Activated T-helper 17 cell treated with anti-CD3 and anti-CD28 coated beads, Interleukin-2, amount 50 U/mL, for 72 hours (primary cell): Measurements from ENCODE around the gene CDC42BPB. TPM values are rescaled to one million over a fixed set of nuclear protein-coding genes. Genes with fewer than 3 reads are reported as not detected.
A peak's percentile ranks its signal among the peaks of the same experiment; 100 is the strongest.

Source experiments
- ATAC-seq: fragments of 150-1000 bp; cut with Tn5 transposase; replicated peaks from 2 replicates; pipeline ENCODE4 v1.10.0; 2021; ENCODE audit warnings: mild to moderate bottlenecking, moderate library complexity
- H3K27ac Mint-ChIP-seq: one replicate; pipeline ENCODE4 v1.8.0; 2022; ENCODE audit warnings: mixed read lengths
- H3K27me3 Mint-ChIP-seq: one replicate; pipeline ENCODE4 v1.8.0; 2022; ENCODE audit warnings: mixed read lengths
- H3K36me3 Mint-ChIP-seq: one replicate; pipeline ENCODE4 v1.8.0; 2022; ENCODE audit warnings: low read depth, mild to moderate bottlenecking, mixed read lengths
- H3K4me1 Mint-ChIP-seq: one replicate; pipeline ENCODE4 v1.8.0; 2022; ENCODE audit warnings: mixed read lengths
- H3K4me3 Mint-ChIP-seq: one replicate; pipeline ENCODE4 v1.8.0; 2022; ENCODE audit warnings: mild to moderate bottlenecking, mixed read lengths
- H3K9me3 Mint-ChIP-seq: one replicate; pipeline ENCODE4 v1.8.0; 2022; ENCODE audit warnings: mixed read lengths
- total RNA-seq, 2 donors: library from RNA; stranded (reverse); gene quantifications; one replicate each; pipeline ENCODE4 v1.2.3, GENCODE V29; 2022

The CDC42BPB gene, protein sequence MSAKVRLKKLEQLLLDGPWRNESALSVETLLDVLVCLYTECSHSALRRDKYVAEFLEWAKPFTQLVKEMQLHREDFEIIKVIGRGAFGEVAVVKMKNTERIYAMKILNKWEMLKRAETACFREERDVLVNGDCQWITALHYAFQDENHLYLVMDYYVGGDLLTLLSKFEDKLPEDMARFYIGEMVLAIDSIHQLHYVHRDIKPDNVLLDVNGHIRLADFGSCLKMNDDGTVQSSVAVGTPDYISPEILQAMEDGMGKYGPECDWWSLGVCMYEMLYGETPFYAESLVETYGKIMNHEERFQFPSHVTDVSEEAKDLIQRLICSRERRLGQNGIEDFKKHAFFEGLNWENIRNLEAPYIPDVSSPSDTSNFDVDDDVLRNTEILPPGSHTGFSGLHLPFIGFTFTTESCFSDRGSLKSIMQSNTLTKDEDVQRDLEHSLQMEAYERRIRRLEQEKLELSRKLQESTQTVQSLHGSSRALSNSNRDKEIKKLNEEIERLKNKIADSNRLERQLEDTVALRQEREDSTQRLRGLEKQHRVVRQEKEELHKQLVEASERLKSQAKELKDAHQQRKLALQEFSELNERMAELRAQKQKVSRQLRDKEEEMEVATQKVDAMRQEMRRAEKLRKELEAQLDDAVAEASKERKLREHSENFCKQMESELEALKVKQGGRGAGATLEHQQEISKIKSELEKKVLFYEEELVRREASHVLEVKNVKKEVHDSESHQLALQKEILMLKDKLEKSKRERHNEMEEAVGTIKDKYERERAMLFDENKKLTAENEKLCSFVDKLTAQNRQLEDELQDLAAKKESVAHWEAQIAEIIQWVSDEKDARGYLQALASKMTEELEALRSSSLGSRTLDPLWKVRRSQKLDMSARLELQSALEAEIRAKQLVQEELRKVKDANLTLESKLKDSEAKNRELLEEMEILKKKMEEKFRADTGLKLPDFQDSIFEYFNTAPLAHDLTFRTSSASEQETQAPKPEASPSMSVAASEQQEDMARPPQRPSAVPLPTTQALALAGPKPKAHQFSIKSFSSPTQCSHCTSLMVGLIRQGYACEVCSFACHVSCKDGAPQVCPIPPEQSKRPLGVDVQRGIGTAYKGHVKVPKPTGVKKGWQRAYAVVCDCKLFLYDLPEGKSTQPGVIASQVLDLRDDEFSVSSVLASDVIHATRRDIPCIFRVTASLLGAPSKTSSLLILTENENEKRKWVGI (N-terminal part only)
- 1 to 10 TPM; 7.2 to 7.3 TPM for total RNA-seq

- H3K4me1 Mint-ChIP-seq: no peaks in the 10 kb centered on the region
- H3K27ac Mint-ChIP-seq: no peak within 1 kb of the TSS
- ATAC-seq: peak; percentile 95
- peak within 1 kb of the TSS; percentile 67 for H3K4me3 Mint-ChIP-seq
- no peaks in the 10 kb centered on the region for H3K9me3 Mint-ChIP-seq
- no peaks in the 10 kb centered on the region for H3K36me3 Mint-ChIP-seq
- no peaks in the 10 kb centered on the region for H3K27me3 Mint-ChIP-seq
Measured at GRCh38 chr14:103057372-103058163, at the start of gene CDC42BPB. Gene CDC42BPB (minus strand): TSS chr14:103057549. CDS start chr14:103057173, 376 bp downstream.

DNA sequence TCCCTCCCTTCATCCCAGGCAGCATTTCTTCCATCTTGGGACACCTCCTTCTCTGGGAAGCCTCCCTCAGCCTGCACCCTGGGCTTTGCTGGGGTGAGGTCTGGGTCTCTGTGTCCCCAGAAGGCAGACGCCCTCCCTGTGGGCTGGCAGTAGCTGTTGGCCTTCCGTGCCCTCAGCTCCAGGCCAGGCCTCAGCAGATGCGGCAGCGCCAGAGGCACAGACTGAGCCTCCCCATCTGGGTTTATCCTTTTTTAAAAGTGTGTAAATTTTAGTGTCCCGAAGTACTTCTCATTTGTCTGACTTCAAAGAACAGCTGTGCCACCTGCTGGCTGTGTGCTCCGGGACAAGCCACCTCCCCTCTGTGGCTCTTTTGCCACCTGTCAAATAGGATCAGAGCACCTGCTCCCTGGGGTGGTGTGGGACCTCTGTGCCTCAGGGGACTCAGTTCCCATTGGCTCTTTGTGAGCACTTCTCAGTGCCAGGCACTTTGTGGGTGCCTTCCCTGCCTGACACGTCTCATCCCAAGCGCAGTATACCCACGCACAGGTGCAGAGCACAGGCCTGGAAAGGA lies 48.3 kb upstream of the CDC42BPB start:
- H3K4me3 Mint-ChIP-seq: peak overlapping the region; percentile 18
- no peaks in the 10 kb centered on the region for H3K36me3 Mint-ChIP-seq
- no peak overlapping the region for H3K27ac Mint-ChIP-seq
- H3K4me1 Mint-ChIP-seq: peaks cover 6% of the 10 kb centered on the region
- H3K9me3 Mint-ChIP-seq: no peaks in the 10 kb centered on the region
- H3K27me3 Mint-ChIP-seq: peaks cover 23% of the 10 kb centered on the region
- ATAC-seq: peak; percentile 16

GRCh38 chr14:103104654-103105452 lies 47.5 kb upstream of the CDC42BPB start:
- peak; percentile 85 for ATAC-seq
- H3K4me3 Mint-ChIP-seq: peak overlapping the region; percentile 18

GRCh38 chr14:103104389-103104653 lies 47.0 kb upstream of the CDC42BPB start:
- Mint-ChIP-seq H3K9me3 (no peaks in the 10 kb centered on the region), H3K27ac (no peak overlapping the region), H3K36me3 (no peaks in the 10 kb centered on the region), H3K27me3 (peaks cover 22% of the 10 kb centered on the region), H3K4me3 (no peak overlapping the region), H3K4me1 (peaks cover 6% of the 10 kb centered on the region)
- no peak for ATAC-seq

More at GRCh38 chr14:103104654-103105452, 47.5 kb upstream of the CDC42BPB start:
- Mint-ChIP-seq H3K27ac (no peak overlapping the region), H3K9me3 (no peaks in the 10 kb centered on the region), H3K4me1 (peaks cover 6% of the 10 kb centered on the region), H3K27me3 (peaks cover 22% of the 10 kb centered on the region), H3K36me3 (no peaks in the 10 kb centered on the region)

DNA sequence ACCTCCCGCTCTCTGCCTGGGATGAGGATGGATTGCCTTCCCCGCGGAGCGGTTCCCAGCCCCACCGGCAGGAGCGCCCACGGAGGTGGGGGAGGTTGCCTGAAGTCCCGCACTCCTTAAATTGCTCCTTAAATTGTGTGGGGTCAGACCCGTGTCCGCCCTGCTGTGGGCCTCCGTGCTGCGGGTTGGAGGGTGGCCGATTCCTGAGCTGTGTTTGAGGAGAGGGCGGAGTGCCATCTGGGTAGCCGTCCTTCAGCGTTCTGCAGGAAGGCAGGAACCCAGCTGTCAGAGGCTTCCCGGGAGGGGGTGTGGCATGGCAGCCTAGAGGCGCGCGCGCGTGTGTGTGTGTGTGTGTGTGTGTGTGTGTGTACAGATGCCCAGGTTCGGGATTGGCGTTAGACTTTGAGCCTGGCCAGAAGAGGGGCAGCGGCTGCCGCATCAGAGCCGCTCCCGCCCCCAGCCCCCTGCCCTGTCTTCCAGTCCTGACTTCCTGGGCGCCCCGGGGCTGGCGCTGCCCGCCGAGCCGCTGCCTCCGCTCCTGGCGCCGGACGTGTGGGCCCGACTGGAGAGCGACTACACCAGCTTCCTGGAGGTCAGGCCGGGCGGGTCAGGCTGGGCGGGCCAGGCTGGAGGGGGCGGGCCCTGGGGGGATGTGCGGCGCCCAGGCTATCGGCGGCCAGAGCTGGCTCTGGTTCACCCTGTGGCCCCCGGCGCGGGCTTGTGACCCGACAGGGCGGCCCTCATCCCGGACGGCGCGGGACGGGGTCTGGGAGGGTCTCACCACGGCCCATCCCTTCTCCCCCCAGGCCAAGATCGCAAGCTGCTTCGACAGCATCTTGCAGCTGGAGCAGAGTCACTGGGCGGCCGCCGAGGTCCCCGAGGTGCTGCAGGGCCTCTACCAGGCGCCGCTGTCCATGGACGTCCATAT lies 46.4 kb upstream of the CDC42BPB start:
- Mint-ChIP-seq H3K27ac (no peak overlapping the region), H3K4me3 (no peak overlapping the region), H3K36me3 (no peaks in the 10 kb centered on the region), H3K27me3 (peaks cover 22% of the 10 kb centered on the region), H3K9me3 (no peaks in the 10 kb centered on the region), H3K4me1 (peaks cover 6% of the 10 kb centered on the region)
- no peak for ATAC-seq

DNA sequence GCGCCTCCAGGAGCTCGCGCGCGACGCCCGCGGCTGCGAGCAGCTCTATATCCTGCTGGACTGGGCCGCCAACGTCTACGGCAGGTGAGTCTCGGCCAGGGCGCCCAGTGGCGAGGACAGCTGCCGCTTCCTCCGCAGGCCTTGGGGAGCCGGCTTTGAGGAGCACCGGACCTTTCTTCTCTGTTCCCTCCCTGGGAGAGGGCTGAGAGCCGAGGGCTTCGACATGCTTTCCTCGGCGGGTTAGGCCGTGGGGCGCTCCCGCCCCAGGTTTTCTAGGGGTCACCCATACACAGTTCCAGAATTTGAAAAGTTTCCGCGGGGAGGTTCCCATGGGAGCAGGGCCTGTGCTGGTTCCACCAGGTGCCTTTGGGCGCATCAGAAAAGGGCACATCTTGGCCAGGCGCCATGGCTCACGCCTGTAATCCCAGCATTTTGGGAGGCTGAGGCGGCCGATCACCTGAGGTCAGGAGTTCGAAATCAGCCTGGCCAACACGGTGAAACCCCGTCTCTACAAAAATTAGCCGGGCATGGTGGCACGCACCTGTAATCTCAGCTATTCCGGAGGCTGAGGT lies 45.4 kb upstream of the CDC42BPB start:
- ATAC-seq: no peak
- no peak overlapping the region for H3K27ac Mint-ChIP-seq
- no peaks in the 10 kb centered on the region for H3K9me3 Mint-ChIP-seq
- no peak overlapping the region for H3K4me3 Mint-ChIP-seq
- peaks cover 22% of the 10 kb centered on the region for H3K27me3 Mint-ChIP-seq
- H3K4me1 Mint-ChIP-seq: peaks cover 6% of the 10 kb centered on the region
- no peaks in the 10 kb centered on the region for H3K36me3 Mint-ChIP-seq

DNA sequence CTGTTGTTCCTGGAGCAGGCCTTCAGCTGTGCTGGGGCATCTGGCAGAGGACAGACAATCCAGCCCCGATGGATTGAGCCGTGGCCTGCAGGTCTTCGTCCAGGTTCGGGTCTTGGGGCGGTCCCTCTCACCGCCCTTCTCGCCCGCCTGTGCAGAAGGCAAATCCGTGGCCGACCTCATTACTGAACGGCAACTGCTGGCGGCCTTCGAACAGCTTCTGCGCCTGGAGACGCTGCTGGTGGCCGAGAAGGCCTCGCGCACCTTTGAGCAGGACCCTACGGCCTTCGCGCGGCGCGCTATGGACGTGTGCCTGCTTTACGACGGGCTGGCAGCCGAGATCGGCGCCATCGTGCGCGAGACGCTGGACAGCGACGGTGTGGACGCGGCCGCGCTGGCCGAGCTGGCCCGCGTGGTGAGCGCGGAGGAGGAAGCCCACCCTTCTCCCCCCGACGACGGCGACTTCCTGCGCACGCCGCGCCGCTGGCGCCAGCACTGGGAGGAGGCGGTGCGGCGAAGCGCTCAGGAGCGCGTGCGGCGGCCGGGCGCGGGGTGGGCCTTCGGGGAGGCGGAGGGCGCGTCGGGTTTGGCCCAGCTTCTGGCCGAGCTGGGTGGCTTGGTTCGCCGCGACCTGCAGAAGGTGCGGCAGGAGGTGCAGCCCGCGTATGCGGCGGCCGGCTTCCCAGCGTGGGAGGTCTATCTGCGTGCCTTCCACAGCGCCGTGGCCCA lies 44.8 kb upstream of the CDC42BPB start:
- Mint-ChIP-seq H3K4me1 (peaks cover 6% of the 10 kb centered on the region), H3K36me3 (no peaks in the 10 kb centered on the region), H3K27ac (no peak overlapping the region), H3K9me3 (no peaks in the 10 kb centered on the region), H3K4me3 (no peak overlapping the region), H3K27me3 (peaks cover 22% of the 10 kb centered on the region)
- no peak for ATAC-seq

DNA sequence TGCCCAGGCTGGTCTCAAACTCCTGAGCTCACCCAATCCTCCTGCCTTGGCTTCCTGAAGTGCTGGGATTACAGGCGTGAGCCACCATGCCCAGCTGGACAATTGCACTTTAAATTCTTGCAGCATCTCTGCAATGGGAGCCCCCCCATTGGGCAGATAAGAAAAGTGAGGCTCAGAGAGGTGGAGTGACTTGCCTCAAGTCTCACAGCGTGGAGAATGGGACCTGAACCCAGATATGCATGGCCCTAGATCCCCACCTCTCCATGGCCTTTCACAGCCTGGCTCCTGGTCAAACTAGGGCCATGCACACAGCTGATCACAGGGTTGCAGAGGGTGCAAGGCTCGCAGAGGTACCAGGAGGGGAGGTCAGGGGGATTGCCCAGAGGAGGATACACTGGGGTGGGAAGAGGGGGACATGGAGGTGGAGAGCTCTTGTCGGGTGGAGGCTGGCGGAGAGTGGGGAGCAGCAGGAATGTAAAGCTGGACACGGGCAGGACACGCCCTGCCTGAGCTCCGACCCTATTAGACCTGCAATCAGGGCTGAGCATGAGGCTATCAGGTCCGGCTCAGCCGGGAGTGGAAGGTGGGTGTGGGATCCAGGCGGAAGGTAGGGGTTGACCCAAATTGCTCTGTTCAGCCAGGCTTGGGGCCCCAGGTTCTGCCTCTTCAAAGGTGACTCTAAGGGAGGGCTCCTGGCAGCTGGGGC lies 44.1 kb upstream of the CDC42BPB start:
- no peak overlapping the region for H3K4me3 Mint-ChIP-seq
- no peaks in the 10 kb centered on the region for H3K36me3 Mint-ChIP-seq
- ATAC-seq: no peak
- H3K4me1 Mint-ChIP-seq: peaks cover 6% of the 10 kb centered on the region
- H3K27me3 Mint-ChIP-seq: peaks cover 26% of the 10 kb centered on the region
- no peaks in the 10 kb centered on the region for H3K9me3 Mint-ChIP-seq
- no peak overlapping the region for H3K27ac Mint-ChIP-seq

DNA sequence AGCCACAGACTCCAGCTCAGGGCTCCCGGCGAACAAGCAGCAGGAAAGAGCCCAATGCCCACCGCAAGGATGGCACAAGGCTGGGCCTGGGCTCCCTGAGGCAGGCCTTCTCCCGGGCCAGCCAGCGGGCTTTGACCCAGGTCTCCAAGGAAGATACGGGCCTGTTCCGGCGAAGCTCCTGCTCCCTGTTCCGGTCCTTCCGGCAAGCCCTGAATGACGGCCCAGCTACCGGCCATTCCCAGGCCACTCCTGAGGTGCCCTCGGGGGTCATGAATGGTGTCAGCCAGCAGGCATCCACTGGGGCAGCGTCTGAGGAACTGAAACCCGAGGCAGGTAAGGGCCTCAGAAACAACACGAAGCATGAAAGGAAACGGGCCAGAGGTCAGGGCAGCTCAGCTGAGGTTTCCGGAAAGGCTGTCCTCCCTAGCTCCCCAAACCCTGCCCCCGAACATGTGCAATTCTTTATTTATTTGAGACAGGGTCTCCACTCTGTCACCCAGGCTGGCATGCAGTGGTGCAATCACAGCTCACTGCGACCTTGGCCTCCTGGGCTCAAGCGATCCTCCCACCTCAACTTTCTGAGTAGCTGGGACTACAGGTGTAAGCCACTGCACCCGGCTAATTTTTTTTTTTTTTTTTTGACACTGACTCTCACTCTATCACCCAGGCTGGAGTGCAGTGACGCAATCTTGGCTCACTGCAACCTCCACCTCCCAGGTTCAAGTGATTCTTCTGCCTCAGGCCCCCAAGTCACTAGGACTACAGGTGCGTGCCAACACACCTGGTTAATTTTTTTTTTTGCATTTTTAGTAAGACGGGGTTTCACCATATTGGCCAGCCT lies 43.2 kb upstream of the CDC42BPB start:
- ATAC-seq: no peak
- H3K4me3 Mint-ChIP-seq: no peak overlapping the region
- no peak overlapping the region for H3K27ac Mint-ChIP-seq
- H3K4me1 Mint-ChIP-seq: peaks cover 6% of the 10 kb centered on the region
- H3K27me3 Mint-ChIP-seq: peaks cover 22% of the 10 kb centered on the region
- no peaks in the 10 kb centered on the region for H3K9me3 Mint-ChIP-seq
- no peaks in the 10 kb centered on the region for H3K36me3 Mint-ChIP-seq

DNA sequence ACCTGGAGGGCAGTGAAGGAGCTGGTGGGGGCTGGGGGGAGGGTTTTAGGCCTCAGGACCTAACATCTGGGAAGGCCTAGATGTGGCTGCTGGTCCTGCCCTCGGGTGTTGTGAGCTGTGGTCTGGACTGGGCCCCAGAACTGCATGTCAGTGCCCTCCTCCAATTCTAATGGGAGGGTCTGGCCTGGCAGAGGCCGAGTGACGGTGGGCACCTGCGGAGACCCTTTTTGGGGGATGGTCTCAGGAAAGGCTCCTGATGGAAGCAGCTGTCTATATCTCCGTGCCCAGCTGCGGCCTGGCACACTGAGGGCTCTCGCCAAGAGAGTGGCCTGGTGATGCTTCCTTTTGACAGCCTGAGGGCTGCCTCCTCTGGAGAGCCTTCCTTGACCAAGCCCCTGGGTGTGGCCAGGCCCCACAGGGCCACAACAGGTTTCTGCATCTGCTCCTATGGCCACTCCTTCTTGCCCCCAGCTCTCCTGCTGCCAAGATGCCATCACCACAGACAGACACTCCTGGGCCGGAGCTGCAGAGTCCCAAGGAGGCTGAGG lies 42.5 kb upstream of the CDC42BPB start:
- no peak overlapping the region for H3K4me3 Mint-ChIP-seq
- peaks cover under 1% of the 10 kb centered on the region for H3K4me1 Mint-ChIP-seq
- no peaks in the 10 kb centered on the region for H3K9me3 Mint-ChIP-seq
- no peak for ATAC-seq
- no peaks in the 10 kb centered on the region for H3K36me3 Mint-ChIP-seq
- peaks cover 16% of the 10 kb centered on the region for H3K27me3 Mint-ChIP-seq
- H3K27ac Mint-ChIP-seq: no peak overlapping the region
